Keratinocyte (primary cell): ENCODE measurements around the gene FAM120B. TPM values are rescaled to one million over a fixed set of nuclear protein-coding genes. Genes with fewer than 3 reads are reported as not detected.

Source experiments
- DNase-seq: peaks from one replicate; pipeline ENCODE4 v3.0.0-alpha.2; 2011; ENCODE audit warnings: low read depth, missing footprints, low spot score
- FAIRE-seq: peaks from 2 replicates; lab custom pipeline; 2011; peaks lifted over from hg19 to GRCh38; lab: Jason Lieb, UNC
- H2AFZ ChIP-seq: 2 replicates; pipeline ENCODE4 v1.6.0; 2012; ENCODE audit warnings: low read length, control low read depth, inconsistent platforms; ENCODE audit not compliant: control insufficient read depth
- H3K27ac ChIP-seq: 2 replicates; pipeline ENCODE4 v1.5.1; 2011; ENCODE audit warnings: low read length; ENCODE audit not compliant: control insufficient read depth, insufficient read depth
- H3K27me3 ChIP-seq: 3 replicates; pipeline ENCODE4 v1.6.0; 2011; ENCODE audit warnings: low read length; ENCODE audit not compliant: control insufficient read depth, insufficient read depth; ENCODE audit errors: extremely low read depth
- H3K36me3 ChIP-seq, 2 experiments: 2 replicates in 1 of 2; 3 replicates in 1 of 2; pipeline ENCODE4 v1.5.1; 2011; ENCODE audit warnings: low read length in 2 of 2, mild to moderate bottlenecking in 1 of 2; ENCODE audit not compliant: control insufficient read depth in 2 of 2, insufficient read depth in 2 of 2; ENCODE audit errors: extremely low read depth in 1 of 2
- H3K4me1 ChIP-seq: 3 replicates; pipeline ENCODE4 v1.5.1; 2011; ENCODE audit warnings: low read length; ENCODE audit not compliant: control insufficient read depth, insufficient read depth; ENCODE audit errors: extremely low read depth
- H3K4me2 ChIP-seq: 3 replicates; pipeline ENCODE4 v1.6.0; 2011; ENCODE audit warnings: low read depth, low read length; ENCODE audit not compliant: control insufficient read depth, insufficient read depth; ENCODE audit errors: extremely low read depth
- H3K4me3 ChIP-seq, 3 experiments: fragments of 200-600 bp in 1 of 3; sonication (generic) in 1 of 3; 2 replicates in 2 of 3; 3 replicates in 1 of 3; pipeline ENCODE4 v1.5.1; 2011 to 2016; ENCODE audit warnings: low read length in 3 of 3, mild to moderate bottlenecking in 3 of 3, control low read depth in 2 of 3, inconsistent platforms in 1 of 3, low read depth in 1 of 3, mixed read lengths in 1 of 3, mixed run types in 1 of 3, moderate library complexity in 1 of 3; ENCODE audit not compliant: control insufficient read depth in 2 of 3, insufficient read depth in 2 of 3; ENCODE audit errors: extremely low read depth in 1 of 3
- H3K79me2 ChIP-seq: 2 replicates; pipeline ENCODE4 v1.6.0; 2012; ENCODE audit warnings: low read length; ENCODE audit not compliant: control insufficient read depth, insufficient read depth
- H3K9ac ChIP-seq: 3 replicates; pipeline ENCODE4 v1.6.0; 2011; ENCODE audit warnings: low read length; ENCODE audit not compliant: control insufficient read depth, insufficient read depth; ENCODE audit errors: extremely low read depth
- H3K9me1 ChIP-seq: 3 replicates; pipeline ENCODE4 v1.6.0; 2011; ENCODE audit warnings: low read length; ENCODE audit not compliant: control insufficient read depth, insufficient read depth; ENCODE audit errors: extremely low read depth
- H3K9me3 ChIP-seq: 2 replicates; pipeline ENCODE4 v1.5.1; 2012; ENCODE audit warnings: low read depth, low read length; ENCODE audit not compliant: control insufficient read depth
- H4K20me1 ChIP-seq: 3 replicates; pipeline ENCODE4 v1.6.0; 2011; ENCODE audit warnings: low read length; ENCODE audit not compliant: control insufficient read depth, insufficient read depth; ENCODE audit errors: extremely low read depth
- CTCF ChIP-seq, 3 experiments: IDR thresholded peaks in 1 of 3; conservative IDR thresholded peaks in 1 of 3; optimal IDR thresholded peaks in 1 of 3; 2 replicates in 2 of 3; 3 replicates in 1 of 3; pipeline versions ENCODE3 to v1.5.1; 2011; ENCODE audit warnings: low read length in 3 of 3, mild to moderate bottlenecking in 3 of 3, moderate library complexity in 2 of 3, control low read depth in 1 of 3, inconsistent platforms in 1 of 3; ENCODE audit not compliant: insufficient read depth in 2 of 3; ENCODE audit errors: extremely low read depth in 1 of 3
- EZH2 ChIP-seq: IDR thresholded peaks from one replicate; pipeline ENCODE4 v1.6.1; 2012; ENCODE audit warnings: inconsistent platforms, mild to moderate bottlenecking, low read length, moderate library complexity
- dilution Hi-C: fragments of 300-500 bp; cut with MboI; formaldehyde crosslinking; loops from one replicate; pipeline ENCODE4 v1.7.0; 2020; ENCODE audit warnings: low sequenced_read_pairs; ENCODE audit not compliant: extremely low pct_ligation_motif_present
- polyA plus RNA-seq, 5 experiments: library from polyadenylated mRNA; depleted of rRNA in 3 of 5; stranded (reverse) in 3 of 5; stranded (forward) in 1 of 5; unstranded in 1 of 5; fragments of >200 nt; gene quantifications; 1 replicate in 1 of 5; 2 replicates in 3 of 5; 3 replicates in 1 of 5; pipeline versions ENCODE4 v1.2.1 to v1.2.3, GENCODE V29; 2011 to 2012; ENCODE audit warnings: missing spikeins in 2 of 5, low read depth in 1 of 5, low replicate concordance in 1 of 5

Gene FAM120B
- polyA plus RNA-seq, 1 donor (not counting 4 experiments of a cell fraction or from before 2014, with no cell fraction given): 17.4 TPM

GRCh38 chr6:170297576-170298330 lies 8.8 kb upstream of the FAM120B start:
- no peaks in the 10 kb centered on the region for H3K27me3 ChIP-seq
- no peak overlapping the region for H3K27ac ChIP-seq
- peaks cover 3% of the 10 kb centered on the region for H3K9me3 ChIP-seq
- no peak for FAIRE-seq
- no peak overlapping the region for H3K4me2 ChIP-seq
- H3K4me3 ChIP-seq: no peak overlapping the region
- dilution Hi-C loops: no loop called here
- no peaks in the 10 kb centered on the region for H4K20me1 ChIP-seq
- no peaks in the 10 kb centered on the region for H3K79me2 ChIP-seq
- no peak overlapping the region for H3K9ac ChIP-seq
- DNase-seq: no peak
- H3K9me1 ChIP-seq: no peaks in the 10 kb centered on the region
- H3K4me1 ChIP-seq: peaks cover 13% of the 10 kb centered on the region
- TF ChIP-seq CTCF (optimal IDR thresholded peaks at IDR 0.05 in 1 of 3, IDR thresholded peaks at IDR 0.05 in 1 of 3, conservative IDR thresholded peaks at IDR 0.05 in 1 of 3; ENCODE audit: extremely low read depth in 1 of 3, insufficient read depth in 2 of 3, low read length in 3 of 3): no peak
- H3K36me3 ChIP-seq: no peaks in the 10 kb centered on the region
- H2AFZ ChIP-seq: no peak overlapping the region

DNA sequence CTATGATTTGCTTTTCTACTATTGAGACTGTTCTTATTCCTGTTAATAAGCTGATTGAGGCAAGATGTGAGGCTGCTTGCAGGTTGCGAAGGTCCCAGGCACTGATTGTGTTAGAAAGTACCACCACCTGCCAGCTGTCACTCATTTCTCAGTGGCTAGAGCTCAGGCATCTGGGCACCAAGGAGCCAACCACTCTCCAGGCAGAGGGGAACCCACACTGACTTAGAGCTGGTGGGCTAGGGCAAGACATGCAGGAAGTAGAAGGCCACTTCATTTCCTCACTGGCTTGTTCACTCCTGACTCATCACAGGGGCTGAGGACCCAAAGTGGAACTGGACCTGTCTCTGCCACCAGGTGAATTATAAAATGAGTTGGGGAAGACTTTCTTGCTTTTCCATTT lies 7.9 kb upstream of the FAM120B start:
- no peaks in the 10 kb centered on the region for H3K9me1 ChIP-seq
- H3K4me1 ChIP-seq: peaks cover 9% of the 10 kb centered on the region
- H3K79me2 ChIP-seq: no peaks in the 10 kb centered on the region
- H4K20me1 ChIP-seq: no peaks in the 10 kb centered on the region
- dilution Hi-C loops: no loop called here
- peaks cover 3% of the 10 kb centered on the region for H3K9me3 ChIP-seq
- DNase-seq (no peak), FAIRE-seq (peak; percentile 5)
- no peak overlapping the region for H2AFZ ChIP-seq
- no peak overlapping the region for H3K9ac ChIP-seq
- no peak overlapping the region for H3K27ac ChIP-seq
- H3K27me3 ChIP-seq: no peaks in the 10 kb centered on the region
- H3K36me3 ChIP-seq: no peaks in the 10 kb centered on the region
- no peak overlapping the region for H3K4me3 ChIP-seq
- H3K4me2 ChIP-seq: no peak overlapping the region
- no peak for TF ChIP-seq EZH2
- no peak for TF ChIP-seq CTCF (optimal IDR thresholded peaks at IDR 0.05 in 1 of 3, IDR thresholded peaks at IDR 0.05 in 1 of 3, conservative IDR thresholded peaks at IDR 0.05 in 1 of 3; ENCODE audit: extremely low read depth in 1 of 3, insufficient read depth in 2 of 3, low read length in 3 of 3)
